ENCODE data around the gene CZIB. TPM values are rescaled to one million over a fixed set of nuclear protein-coding genes. Genes with fewer than 3 reads are reported as not detected.

Gene CZIB
- total and polyA plus RNA-seq, 2 of the 13 experiments (the other 11 are each of a cell fraction or from before 2014, with no cell fraction given) = 49.2 to 67.0 TPM

- TF ChIP-seq ZNF646 (CRISPR knock-in tag; IDR thresholded peaks at IDR 0.05) (0 out of 2 replicates have a peak, but pooled peaks have one; percentile 44), DRAP1 (CRISPR knock-in tag; IDR thresholded peaks at IDR 0.05) (peak; percentile 52; the same call in 1 of the 2 replicates), TBL1XR1 (IDR thresholded peaks at IDR 0.05; ENCODE audit: borderline replicate concordance, low read length, partially characterized antibody) (peak; percentile 21), EHMT2 (IDR thresholded peaks at IDR 0.05; ENCODE audit: borderline replicate concordance, low read depth, low read length) (no peak), PAXIP1 (CRISPR knock-in tag; conservative IDR thresholded peaks at IDR 0.05) (peak; percentile 49; the same call in 1 of the 2 replicates), FOSL1 (CRISPR knock-in tag; IDR thresholded peaks at IDR 0.05; ENCODE audit: borderline replicate concordance) (no peak), ZNF572 (CRISPR knock-in tag; IDR thresholded peaks at IDR 0.05) (no peak; the same call in 1 of the 2 replicates), RERE (CRISPR knock-in tag; IDR thresholded peaks at IDR 0.05; ENCODE audit: low read depth) (no peak), MAFF (IDR thresholded peaks at IDR 0.05; ENCODE audit: low read depth, low read length) (no peak), MIXL1 (CRISPR knock-in tag; IDR thresholded peaks at IDR 0.05) (peak; percentile 54; the same call in 1 of the 2 replicates), SMARCE1 (IDR thresholded peaks at IDR 0.05; ENCODE audit: borderline replicate concordance) (no peak)
These were observed 18.0 kb upstream of the CZIB start, which contains the start of gene MAGOH (continued) for GRCh38 chr1:53238197-53239155.

Measured in HepG2 (cell line).